GM19438 (cell line): ENCODE data around the gene SPATA13.
A peak's percentile ranks its signal among the peaks of the same experiment; 100 is the strongest.
"Not testable (repeated sequence)": the region's sequence is repeated elsewhere in the genome, so short reads cannot be mapped to it uniquely, and the experiment has no call there.

Source experiments
- ATAC-seq: cut with Tn5 transposase; IDR thresholded peaks from one replicate; pipeline ENCODE4 v1.9.1; 2021; ENCODE audit warnings: low read depth; ENCODE audit not compliant: unreplicated experiment

The SPATA13 gene

DNA sequence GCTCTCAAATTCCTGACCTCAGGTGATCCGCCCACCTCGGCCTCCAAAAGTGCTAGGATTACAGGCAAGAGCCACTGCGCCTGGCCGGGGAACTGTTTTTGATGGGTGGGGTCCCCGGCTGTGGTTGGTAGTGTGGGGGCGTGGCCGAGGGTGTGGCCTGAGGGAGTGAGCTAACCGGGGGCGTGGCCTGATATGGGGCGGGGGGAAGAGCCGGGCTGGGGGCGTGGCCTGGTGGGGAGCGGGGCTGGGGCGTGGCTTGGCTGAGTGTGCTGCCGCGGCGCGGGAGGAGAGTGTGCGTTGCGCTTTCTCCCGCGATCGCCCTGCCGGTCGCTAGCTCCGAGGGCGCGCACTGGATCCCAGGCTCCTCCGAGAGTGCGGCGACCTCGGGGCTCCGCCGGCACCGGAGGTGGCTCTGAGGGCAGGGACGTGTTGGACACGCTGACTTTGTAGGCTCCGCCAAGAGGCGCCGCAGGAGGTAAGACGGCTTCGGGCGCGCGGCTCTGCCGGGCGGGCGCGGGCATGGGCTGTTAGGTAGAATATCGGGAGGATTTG lies at the start of gene SPATA13:
SPATA13 (plus strand) TSS at position 263 of the 552 bp plus-strand sequence. CDS start 62,210 bp downstream, outside the sequence.
- ATAC-seq: peak; percentile 78

DNA sequence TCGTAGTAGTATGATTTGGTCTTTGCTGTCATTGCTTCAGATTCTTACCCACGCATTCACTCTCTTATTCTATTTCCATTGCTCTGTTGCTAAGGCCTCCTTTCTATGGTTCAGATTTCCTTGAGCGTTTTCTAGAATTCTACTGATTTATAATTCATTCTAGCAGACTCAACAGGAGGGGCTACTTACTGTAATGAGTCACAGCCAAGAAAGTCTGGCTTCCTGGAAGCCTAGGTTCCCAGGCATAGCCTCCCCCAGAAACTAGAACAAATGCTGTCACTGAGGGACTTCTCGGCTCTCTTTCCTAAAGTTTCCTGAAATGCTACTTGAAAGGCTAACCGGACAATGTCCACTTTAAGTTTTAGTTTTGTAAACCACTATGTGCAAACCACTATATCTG lies 47.7 kb upstream of the SPATA13 start:
- no peak for ATAC-seq

DNA sequence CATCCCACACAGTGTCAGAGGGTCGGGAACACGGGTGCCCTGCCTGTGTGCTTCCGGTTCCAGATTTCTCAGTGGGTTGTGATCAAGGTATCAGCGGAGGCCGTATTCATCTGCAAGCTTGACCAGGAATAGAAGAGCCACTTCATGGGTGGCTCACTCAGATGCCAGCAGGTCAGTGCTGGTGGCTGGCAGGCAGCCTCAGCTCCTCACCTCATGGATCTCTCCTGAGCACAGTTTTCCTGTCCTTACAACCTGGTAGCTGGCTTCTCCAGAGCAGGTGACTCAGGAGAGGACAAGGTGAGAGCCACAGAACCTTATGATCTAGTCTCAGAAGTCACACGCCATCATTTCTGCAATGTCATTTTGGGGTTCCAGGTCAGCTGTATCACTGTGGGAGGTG lies 44.8 kb upstream of the SPATA13 start:
- ATAC-seq: no peak

DNA sequence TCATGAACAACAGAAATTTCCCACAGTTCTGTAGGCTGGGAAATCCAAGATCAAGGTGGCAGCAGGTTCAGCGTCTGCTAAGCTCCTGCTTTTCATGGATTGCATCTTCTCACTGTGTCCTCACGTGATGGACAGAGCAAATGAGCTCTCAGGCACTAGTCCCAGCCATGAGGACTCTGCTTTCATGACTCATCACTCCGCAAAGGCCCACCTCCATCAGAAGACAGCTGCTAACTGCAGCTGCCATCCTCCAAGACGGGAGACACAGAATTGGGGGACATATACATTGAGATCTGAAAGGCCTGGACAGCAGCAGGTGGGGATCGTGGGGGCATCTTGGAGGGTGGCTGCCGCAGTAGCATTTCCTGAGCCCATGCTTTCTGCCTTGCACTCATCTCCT lies 44.4 kb upstream of the SPATA13 start:
- ATAC-seq: no peak

DNA sequence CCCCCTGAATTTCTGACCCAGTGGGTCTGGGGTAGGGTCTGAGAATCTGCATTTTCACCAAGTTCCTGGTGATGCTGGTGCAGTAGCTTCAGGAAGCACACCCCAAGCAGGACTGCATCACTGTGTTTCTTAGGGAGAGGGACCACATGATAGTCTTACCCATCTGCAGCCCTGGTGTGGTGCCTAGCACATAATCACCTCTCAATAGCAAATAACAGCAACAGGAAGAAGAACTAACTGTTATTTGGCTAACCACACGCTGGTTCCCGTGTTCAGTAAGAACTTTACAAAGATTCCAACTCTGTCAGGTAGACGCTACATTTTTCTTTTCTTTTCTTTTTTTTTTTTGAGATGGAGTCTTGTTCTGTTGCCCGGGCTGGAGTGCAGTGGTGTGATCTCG lies 41.9 kb upstream of the SPATA13 start:
- ATAC-seq: no peak

DNA sequence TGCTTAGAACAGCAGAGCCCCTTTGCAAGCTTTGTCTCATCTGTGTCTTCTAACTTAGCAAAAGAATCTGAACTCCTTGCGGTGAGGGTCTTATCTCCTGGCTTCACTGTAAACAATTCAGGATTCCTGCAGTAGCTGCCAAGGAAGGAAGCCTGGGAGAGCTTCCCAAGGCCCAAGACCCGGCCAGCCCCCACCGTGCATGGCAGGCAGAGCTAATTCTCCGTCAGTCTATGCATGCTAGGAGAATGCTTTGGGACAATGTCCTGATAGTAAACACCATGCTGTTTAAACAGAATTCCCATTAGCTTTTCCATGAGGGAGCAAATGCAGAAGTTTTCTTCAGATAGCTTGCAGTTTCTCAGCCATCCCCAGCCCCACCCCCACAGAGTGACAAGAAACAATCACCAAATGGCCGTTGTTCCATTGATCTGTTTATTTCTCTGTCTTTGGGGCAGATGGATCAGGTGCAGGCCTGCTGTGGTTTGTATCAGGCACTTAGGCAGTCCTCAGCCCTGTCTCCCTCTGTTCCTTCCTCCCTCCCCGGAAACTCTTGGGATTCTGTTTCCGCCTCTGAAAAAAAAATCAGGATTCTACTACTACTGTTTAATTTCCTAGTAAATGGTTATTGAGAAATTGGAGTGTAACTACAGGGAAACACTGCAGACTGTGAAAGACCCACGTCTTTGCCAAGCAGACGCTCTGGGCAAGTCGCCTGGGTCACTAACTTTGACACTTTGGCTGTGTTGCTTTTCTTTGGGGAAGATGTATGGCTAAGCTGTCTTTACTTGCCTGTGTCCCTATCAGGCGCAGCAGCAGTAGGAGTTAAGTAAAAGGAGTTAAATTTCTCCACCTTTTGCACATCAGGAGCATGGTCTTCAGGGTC lies 40.7 kb upstream of the SPATA13 start:
- ATAC-seq: no peak

DNA sequence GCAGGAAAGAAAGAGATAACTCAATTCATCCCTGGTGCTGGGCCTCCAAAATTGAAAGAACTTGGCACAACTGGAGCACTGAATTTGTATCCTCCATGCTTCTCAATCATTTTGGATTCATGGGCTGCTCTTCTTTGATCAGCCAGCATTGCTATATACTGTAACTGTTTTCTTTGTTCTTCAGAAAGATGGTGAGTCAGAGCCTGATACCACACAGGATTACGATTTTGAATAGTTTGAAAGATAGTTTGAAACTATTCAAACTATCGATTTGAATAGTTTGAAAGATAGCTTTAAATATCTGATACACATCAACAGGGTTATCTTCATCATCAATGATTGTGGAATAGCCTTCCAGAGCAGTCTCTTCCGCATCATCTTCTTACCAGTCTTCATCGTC lies 38.5 kb upstream of the SPATA13 start:
- ATAC-seq: not testable (repeated sequence)

DNA sequence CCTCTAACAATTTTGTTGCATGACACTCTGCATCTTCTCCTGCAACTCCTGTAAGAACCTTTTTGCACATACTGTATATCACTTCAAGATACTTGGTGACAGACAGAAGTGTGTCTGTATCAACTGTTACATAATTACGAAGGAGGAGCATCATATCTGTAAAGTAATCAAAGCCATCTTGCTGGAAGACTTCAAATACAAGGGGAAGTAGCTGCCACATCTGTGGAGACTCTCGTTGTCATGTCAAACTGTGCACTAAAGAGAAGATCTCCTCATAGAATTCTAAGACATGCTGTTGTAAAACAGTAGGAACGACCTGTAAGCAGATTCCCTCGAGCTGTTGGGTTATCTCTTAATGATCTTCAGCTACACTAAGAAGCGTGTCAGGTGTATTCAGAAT lies 38.0 kb upstream of the SPATA13 start:
- no peak for ATAC-seq

DNA sequence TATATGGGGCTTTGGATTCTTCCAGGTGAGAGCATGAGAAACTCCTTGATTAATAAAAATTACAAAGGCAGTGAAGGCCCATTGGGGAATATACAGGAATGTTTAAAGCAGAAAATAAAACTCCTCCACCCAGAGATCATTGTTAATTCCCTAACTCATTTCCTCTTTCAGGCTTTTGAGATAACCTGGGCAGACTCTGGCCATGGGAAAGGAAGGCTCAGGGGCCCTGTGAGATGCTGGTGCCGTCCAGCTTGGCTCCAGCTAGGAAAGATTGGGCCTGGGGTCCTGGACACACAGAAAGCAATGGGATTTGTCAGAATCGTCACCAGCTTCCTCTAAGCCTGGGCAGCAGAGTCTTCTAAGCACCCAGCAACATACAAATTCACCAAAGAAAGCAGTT lies 36.8 kb upstream of the SPATA13 start:
- ATAC-seq: no peak

DNA sequence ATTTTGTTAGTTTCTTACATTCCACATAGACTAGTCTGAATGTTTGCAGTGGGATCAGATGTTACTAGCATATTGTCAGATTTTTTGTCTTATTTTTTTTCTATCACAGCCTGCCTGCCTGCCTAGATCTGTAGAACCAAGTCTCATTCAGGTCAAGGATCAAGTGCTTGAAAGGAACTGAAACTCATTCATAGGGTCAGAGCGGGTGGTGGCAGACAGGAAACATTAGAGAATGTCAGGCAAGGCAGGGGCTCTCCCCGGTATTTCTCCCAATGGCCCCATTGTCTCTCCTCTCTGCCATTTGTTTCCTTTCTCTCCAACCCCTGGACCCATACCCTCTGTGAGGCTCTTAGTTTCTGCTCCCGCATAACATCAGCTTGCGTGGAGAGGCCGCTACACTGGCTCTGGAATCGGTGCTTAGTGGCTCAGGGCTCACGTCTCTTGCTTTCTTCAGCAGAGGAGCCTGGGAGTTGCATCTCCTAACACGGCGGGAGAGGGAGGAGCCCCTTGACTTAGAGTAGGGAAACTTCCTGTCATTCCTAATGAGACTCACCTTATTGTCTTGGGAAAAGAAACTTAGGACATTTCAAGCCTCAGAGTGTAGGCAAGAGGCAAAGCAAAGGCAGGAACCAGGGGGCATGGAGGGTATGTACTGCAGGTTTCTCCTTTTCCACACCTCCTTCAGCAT lies 35.6 kb upstream of the SPATA13 start:
- ATAC-seq: peak; percentile 88

DNA sequence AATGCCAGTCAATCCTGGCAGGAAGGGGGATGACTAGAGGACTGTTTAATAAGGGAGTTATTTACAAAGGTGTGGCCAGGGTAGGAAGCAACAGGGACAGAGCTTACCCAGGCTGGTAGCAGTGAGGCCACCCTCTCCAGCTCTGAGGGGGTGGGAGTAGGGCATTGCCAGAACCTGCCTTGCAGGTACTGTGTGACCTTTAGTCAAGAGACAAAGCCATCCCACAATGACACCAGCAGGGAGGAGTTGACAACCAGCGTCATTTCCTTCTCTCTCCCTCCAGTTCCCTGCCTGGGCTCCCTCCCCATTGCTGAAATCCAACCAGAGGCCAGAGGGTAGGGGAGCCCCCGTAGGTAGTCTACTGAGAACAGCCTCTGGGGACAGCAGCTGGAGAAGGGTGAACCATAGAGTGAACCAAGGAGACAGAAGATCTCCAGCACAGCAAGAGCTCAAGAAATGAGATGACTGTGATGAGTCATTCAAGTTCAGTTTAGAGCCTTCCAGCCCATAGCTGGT lies 33.3 kb upstream of the SPATA13 start:
- ATAC-seq: peak; percentile 69

DNA sequence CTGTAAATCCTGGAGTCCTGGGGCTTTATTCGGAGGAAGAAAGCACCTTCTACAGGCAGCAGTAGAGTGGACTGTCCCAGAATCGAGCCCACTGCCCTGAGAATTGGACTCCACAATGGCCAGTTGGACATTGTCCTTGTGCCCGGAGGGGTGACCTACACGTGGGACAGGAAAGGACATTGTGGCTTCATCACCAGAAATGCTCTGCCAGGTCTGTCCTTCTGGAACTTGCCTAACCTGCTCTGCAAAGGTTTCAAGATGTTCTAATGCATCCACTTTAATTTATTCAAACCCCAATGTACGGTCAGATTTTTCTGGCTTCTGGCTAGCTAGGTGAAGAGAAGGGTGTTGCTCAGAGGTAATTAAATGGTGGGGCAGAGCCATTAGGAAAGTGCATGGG lies 32.4 kb upstream of the SPATA13 start:
- no peak for ATAC-seq

DNA sequence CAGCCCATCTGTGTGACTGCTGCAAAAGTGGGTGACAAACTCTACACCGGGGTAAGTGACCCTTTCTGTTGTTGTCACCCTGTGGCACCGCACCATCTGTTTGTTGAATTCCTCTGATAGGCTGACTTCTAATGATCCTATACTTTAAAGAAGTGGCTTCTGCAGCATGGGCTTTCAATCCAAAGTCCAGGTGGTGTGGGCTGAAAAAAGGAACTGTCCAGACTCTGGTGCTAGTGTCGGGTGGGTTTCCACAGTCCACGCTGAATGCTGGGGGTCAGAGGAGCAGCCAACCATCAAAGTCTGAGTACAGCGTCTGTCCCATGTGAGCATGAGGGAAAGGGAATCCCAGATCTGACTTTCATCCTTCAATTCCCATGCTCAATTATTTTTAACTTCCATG lies 31.6 kb upstream of the SPATA13 start:
- ATAC-seq: no peak

DNA sequence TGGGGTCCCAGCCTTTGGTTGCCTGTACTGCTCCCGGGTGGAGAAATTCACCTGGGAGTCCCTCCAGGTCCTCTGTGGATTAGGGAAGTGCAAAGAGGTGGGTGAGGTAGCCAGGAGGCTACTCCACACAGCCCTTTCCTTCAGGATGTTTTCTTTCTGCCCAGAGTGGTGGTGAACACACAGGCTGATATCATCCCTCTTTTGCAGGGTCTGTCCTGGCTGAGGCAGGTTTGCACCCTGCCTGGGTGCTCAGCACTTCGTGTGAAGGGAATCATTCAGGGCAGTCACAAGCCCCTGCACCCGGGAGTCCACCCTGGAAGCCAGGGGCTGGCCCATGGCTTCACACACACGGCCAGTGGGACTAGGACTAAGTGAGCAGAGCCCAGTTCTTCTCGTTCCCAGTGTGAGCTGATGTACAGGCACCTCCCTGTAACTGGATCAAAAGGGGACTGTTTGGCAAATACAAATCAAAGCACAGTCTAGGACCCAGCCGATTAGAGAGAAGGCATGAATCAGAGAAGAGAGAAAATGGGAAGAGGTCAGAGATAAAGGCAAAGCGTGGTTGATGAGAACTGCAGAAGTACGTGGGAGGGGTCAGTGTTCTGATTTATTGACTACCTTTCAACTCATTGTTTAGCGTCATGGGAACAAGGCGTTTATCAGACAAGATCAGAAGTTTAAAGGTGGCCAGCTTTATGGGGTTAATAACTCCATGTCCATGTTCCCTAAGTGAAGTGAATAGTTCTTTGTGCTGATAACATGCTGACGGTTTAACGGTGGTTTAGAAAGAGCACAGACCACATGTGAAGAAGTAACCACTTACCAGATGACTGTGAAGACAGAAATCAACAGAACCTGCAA lies 30.4 kb upstream of the SPATA13 start:
- ATAC-seq: no peak

DNA sequence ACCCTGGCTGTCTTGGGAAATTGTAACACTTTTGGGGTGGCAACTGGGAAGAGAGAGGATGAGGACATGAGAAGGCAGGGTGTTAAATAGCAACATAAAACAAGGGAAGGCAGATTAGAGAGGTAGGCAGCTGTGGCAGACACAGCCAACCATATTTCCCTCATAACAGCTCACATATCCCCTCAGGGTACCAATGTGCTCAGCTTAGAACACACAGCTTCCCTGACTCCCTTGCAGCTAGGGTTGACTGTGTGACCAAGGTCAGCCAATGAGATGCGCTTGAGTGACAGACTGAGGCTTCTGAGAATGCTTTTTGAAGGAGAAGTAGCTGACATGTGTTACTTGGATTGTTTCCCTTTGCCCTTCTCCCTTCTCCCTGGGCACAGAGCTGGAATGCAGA lies 28.8 kb upstream of the SPATA13 start:
- no peak for ATAC-seq

DNA sequence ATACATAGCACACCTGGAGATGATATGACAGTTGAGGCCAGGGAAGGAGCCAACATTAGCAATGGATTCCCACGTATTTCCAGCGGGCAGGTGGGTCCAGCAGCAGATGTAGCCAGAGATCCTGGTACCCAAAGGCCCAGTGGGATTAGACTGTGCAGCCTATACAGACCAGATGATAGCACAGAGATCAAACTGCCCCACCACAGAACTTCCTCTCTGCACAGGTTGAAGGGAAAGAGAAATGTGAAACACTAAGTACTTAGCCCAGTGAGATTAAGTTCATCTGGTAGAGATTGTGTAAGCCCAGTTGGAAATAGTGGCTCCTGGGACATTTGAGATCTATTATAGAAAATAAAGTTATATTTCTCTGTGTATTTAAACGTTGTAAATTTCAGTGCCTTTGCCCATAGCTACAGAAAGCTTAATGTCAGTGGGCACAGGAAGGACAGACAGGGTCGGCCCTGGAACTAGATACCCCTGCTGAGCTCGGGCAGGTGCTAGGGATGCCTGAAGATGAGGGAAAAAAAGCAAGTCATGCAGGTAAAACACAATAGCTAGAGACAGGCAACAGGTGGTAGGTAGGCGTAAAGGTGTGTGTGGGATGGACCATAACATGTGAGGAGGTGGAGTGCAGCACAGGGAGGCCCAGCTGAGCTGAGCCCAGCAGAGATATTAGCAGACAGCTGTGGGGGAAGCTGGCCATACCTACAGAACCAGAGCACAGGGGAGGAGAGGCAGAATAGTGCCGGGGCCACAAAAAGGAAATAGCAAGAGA lies 27.3 kb upstream of the SPATA13 start:
- ATAC-seq: no peak

DNA sequence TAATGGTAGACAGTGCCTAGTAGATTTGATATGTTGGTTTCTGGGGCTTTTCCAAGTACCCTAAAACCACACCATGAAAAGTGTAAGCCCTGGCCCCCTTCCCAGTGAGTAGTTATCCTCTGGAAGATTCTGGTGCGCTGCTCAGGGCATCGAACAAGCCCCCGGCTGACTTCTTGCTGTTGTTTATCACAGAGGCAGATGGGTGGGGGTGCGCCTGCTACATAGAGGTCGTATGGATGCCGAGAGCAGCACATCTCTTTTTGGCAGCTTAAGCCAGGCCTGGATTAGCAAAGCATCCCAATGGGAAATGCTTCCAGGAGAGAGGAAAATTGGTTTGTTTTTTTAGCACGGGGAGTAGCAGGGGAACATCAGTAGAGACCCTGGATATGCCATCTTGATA lies 26.3 kb upstream of the SPATA13 start:
- ATAC-seq: no peak

DNA sequence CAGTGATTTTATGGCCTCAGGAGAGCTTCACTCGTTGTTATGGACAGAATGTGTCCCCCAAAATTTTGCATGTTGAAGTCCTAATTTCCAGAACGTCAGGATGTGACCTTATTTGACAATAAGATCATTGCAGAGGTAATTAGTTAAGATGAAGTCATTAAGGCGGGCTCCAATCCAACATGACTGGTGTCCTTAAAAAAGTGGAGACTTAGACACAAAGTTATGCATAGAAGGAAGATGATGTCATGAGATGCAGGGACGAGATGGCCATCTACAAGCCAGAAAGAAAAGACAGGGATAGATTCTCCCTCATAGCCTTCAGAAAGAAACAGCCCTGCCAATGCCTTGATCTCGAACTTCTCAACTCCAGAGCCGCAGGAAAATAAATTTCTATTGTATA lies 25.8 kb upstream of the SPATA13 start:
- no peak for ATAC-seq

DNA sequence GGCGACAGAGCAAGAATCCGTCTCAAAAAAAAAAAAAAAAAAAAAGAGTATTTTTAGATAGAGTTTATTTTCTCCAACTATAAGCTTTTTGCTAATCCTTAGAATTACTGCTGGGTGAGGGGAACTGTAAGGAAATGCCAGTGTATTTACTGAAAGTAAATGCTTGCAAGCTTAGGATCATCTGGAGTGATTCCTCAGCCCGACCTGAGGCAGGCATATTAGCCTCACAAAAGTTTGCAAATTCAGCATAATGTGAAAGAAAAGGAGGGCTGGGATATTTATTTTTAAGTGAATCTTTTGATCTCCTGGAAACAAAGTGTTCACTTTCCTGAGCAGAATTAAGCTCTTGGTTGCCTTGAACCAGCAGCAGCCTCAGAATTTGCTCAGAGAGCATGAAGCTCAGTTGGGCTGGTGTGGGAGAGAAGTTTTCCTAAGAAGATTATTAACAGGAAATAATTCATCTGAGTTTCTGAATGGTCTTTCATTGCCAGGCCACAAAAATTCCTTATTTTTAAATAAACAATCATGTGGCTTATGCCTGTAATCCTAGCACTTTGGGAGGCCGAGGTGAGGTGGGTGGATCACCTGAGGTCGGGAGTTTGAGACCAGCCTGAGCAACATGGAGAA lies 24.7 kb upstream of the SPATA13 start:
- no peak for ATAC-seq
